Measurements from ENCODE around the gene PCYOX1L.

DNA sequence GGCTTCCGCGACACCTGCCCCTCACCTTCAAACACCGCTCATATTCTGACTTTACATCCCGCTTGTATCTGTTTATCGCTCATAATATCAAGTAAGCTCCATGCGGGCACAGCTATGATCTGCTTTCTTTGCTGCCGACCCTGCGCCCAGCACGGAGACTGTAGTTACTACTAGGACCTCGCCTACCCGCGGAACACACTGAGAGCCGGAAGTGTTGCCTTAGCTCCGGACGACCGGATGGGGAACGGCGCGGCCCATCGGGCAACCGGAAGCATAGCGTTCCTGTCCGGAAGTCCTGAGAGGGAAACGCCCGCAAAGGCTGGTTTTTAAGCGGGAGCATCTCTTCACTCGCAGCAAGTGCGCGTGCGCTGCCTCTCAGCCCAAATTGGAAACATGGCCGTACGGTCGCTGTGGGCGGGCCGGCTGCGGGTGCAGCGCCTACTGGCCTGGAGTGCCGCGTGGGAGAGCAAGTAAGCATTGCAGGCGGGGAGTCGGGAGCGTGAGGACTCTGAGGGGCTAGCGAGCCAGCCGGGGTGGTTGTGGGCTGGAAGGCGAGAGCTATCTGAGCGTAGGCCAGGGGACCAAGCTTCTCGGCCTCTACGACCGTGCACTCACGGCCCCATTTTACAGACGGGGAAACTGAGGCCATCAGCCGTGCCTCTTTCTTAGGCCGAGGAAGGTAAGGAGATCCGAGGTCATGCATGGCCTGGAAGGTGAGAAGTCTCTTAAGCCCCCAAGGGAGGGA, 12.5 kb upstream of the PCYOX1L start, which contains the start of gene GRPEL2:
- TF ChIP-seq CTCF (IDR thresholded peaks at IDR 0.05; ENCODE audit: low read depth, low read length), result no peak
- peak; percentile 84 for TF ChIP-seq POLR2A (IDR thresholded peaks at IDR 0.05; ENCODE audit: extremely low read depth, insufficient read length)
- peak; percentile 89 for TF ChIP-seq MYC (IDR thresholded peaks at IDR 0.05; ENCODE audit: low read depth, low read length)
